LHCN-M2 (cell line): ENCODE measurements around the gene NTM. TPM values are rescaled to one million over a fixed set of nuclear protein-coding genes. Genes with fewer than 3 reads are reported as not detected.

Experiments
- DNase-seq: peaks from one replicate; pipeline ENCODE4 v3.0.0-alpha.2; 2012; ENCODE audit warnings: low read depth
- total RNA-seq: library from RNA; depleted of rRNA; stranded (reverse); fragments of >200 nt; gene quantifications from 2 replicates; pipeline ENCODE4 v1.2.3, GENCODE V29; 2014

Gene NTM
- total RNA-seq, 1 experiment from 2014 or later = 45.6 TPM

DNA sequence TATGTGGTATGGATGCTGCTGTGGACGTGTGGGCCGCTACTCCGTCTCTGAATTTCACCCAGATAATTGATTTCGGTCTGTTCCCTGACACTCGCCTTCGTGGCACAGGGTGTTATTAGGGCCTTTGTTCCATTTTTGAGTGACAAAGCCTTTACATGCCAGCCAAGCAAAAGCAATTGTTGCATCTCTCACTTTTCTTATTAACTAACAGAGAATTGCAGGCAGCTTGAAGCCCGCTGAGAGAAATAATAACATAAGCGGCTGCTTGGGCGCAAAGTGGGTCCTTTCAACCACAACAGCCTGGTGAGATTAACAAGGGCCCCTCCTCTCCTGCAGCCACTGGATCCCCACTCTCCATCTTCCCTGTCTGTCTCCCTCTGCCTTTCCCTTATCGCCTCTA, 449.4 kb downstream of the NTM start:
- DNase-seq = no peak

DNA sequence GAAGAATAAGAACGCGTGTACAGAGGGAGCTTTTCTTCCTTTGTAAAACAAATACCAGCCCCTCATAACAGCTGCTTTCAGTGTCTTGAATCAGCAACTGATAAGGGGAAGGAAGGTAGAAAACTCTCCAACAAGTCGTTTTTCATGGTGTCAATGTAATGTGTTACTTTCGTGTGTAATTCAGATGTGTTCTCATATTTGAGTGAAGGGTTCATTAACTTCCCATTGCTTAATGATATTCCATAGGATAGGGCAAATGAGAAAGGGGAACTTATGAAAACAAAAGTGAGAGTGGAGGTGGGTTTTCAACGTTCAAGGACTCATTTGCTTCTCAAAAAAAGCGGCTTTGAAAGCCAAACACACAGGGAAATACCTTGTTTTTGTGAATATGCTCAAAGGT, 452.1 kb downstream of the NTM start:
- no peak for DNase-seq

DNA sequence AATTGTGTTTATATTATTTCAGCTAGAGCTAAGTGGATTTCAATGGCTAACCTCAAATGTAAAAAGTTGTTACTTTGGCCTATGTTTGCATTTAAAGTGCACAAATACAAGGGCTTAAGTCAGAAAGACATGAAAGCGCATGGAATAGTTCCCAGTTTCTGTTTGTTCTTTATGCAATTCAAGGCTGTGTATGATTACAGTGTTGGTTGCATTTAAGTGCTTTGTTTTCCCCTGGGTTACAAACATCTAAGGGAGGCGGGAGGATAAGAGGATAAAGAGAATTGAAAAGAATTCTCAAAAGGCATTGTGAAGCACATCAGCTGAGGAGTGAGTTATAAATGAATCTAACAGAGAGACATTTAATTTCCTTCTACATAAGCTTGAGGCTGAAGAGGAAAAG, 453.4 kb downstream of the NTM start:
- no peak for DNase-seq

DNA sequence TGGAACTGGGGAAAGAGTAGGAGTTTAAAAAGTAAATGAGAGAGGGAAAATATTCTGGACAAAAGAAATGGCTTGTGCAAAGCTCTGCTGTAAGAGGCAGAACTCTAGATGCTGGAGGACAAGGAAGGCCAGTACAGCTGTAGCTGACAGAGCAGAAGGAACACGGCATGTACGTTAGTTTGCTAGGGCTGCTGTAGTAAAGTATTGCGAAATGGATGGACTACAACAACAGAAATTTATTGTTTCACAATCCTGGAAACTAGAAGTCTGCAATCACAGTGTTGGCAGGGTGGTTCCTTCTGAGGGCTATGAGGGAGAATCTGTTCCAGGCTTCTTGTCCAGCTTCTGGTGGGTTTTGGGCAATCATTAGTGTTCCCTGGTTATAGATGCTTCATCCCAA, 454.4 kb downstream of the NTM start:
- no peak for DNase-seq

DNA sequence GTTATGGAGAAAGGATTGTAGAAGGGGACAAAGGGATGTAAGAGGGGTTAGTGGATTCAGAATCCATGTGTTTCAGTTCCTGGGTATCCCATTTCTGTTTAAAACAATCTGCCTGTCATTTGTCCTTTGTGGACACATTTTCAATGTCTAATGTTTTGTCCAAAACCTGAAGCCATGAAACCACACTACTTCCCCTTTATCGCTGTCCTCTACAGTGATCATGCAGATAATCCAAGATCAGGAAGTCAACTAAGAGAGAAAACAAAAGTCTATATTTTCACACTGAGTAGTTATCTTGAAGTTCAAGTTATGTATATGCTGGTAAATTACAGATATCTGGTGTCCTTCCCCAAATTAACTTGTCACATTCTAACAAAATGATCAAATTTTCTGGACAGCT, 457.0 kb downstream of the NTM start:
- DNase-seq = no peak

DNA sequence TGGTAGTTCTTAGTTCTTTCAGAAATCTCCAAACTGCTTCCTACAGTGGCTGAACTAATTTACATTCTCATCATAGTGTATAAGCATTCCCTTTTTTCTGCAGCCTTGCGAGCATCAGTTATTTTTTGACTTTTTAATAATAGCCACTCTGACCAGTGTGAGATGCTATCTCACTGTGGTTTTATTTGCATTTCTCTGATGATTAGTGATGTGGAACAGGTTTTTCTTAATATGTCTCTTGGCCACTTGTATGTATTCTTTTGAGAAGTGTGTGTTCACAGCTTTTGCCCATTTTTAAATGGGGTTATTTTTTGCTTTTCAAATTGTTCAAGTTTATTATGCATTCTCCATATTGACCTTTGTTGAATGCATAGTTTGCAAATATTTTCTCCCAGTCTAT, 459.3 kb downstream of the NTM start:
- DNase-seq = no peak

DNA sequence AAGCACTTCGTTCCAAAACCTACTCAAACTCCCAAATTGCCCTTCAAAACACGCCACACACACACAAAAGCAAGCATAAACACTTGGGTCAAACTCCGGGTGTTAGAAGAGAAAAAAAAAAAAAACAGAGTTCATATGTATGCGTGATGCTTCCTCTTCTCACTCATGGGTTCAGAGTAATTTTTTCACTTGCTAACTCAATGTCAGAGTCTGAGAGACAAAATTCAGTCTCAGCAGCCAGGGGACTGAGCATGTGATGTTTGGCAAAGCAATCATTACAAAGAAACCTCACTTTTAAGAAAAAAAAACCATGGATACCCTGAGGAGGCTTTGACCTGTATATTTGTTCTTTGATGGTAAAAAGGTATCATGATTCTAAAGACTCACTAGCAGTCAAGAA, 461.7 kb downstream of the NTM start:
- no peak for DNase-seq

DNA sequence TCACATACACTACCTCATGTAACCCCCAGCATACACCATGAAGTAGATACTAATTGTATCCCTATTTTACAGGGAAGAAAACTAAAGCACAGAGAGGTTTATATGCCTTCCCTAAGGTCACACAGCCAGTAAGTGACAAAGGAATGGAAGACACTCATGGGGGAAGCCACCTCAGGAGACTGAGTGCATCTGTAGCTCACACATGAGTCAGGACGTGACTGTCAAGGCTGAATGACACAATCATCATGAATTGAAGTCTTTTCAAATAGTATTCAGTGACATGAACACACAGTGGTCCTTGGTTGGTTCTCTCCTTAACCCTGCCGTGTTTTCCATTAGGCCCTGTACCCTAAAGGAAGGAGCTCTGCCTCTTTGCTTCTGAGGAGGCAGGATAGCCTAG, 463.0 kb downstream of the NTM start:
- no peak for DNase-seq

DNA sequence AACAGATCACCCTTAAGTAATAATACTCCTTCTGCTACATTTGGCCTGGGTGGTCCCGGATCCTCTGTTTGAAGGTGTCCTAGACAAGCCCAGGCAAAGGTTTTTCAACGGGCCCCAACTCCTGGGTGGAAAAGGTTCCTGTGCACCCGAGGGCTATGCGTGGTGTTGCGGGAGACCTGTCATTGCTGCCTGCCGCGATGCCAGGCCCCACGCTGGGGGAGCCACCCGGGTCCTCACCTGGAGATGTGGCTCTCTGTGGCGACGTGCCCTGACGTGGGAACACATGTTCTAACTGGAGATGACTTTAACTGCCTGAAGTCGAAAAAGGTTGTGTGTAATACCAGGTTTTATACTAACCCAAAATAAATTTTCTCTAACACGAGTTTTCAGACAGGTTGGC, 467.1 kb downstream of the NTM start:
- DNase-seq = no peak

DNA sequence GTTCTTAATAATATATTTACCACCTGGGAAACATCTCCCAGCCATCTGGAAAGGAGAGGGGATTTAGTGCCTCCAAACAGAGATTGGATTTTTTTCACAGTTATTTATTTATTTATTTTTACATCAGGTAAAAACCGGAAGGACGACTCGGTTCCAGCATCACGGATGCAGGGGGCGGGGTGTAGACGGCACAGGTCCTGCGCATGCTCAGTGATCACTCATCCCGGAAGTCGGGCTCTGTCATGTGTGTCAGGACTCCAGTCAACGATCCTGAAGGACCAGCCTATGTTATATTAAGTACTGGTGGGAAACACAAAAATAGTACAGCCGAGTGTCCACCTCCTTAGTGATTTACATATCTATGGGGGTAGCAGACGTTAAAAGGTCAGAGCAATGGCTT, 467.6 kb downstream of the NTM start:
- no peak for DNase-seq

DNA sequence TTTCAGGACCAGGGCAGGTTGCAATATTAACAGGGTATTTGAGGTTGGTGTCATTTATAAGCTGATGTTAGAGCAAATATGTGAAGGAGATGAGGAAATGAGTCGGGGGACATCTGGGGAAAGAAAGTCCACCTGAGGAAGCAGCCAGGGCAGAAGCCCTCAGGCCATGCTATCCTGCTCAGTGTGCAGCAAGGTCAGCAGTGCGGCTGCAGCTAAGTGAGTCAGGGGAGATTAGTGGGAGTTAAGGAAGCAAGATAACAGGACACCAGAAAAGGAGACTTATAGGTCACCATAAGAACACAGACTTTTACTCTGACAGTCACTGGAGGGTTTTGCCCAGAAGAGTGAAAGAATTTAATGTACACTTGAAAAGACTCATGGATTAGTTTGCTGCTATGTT, 468.9 kb downstream of the NTM start:
- no peak for DNase-seq

DNA sequence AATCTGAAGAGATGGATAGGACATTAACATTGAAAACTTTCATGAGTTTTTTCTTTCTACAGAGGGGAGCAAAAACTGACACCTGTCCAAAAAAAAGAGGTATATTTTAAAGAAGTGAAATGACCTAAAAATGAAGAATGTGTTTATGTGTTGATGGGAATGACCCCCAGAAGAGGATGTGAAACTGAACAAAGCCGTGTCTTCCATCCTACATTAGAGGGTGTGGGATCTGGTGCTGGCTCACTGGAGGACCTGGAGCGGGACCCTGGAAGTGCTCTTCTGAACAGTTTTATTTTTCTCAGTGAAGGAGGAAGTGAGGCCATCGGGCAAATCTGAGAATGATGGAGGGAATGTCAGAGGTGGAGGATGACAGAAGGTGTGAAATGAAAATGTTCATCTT, 470.1 kb downstream of the NTM start:
- DNase-seq = no peak

DNA sequence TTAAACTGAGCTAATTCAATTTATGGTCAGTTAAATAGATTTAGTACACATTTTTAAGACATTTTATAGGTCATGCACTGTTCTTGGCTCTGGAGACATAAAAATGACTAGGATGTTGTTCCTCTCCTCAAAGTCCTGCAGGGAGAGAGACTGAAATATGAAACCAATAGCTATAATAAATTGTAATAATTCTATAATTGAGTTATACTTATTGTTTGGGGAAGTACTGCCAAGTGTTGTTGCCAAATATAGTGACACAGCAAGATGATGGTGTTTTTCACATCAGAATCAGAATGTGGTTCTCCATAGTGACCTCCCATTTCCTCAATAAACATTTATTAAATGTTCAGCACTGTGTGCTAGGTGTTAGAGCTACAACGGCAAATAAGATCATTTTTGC, 470.6 kb downstream of the NTM start:
- DNase-seq = no peak

DNA sequence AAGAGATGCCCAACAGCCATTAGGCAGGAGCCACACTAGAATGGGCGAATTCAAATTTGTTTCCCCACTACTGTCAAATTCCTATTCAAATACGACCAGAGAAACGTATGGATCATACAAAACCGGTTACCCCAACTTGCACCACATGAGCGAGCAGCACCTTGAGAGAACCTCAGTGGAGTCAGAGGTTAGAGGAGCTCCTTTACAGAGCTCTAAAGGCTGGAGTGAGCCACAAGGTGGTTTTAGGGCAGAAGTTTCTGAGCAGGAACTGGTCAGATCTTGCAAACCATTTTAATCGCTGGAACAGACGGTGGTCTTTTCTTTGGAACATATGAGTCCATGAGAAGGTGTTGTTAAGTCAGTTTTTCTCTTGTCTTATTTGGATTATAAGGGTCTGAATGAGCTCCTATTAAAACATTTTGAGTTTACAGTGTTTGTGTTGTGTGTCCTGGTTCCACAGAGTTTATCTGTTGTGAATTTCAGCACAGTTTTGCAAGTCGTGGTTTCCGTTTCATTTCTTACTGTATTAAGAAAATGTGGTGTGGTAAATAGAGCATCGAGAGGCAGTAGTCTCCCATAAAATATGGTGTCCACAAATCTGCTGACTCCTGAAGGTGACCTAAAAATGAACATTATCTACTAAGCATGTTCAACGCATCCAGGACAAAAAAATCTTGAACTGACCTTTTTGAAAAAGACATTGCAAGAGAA, 471.7 kb downstream of the NTM start:
- DNase-seq = no peak

DNA sequence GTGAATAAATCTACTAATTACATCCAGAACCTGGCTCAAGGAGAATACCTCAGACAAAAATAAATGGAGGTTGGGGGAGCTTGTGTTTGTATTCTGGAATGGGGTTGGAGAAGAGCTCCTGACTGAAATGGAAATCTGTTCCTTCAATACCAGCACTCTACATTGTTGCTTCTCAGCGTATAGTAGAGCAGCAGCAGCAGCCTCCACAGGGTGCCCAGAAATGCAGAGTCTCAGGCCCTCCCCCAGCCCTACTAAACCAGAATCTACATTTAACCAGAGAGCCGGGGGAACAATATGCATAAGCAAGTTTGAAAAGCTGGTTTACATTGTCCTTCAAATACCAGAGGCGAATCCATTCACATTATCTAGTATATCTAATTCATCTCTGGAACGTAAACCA, 474.8 kb downstream of the NTM start:
- no peak for DNase-seq

DNA sequence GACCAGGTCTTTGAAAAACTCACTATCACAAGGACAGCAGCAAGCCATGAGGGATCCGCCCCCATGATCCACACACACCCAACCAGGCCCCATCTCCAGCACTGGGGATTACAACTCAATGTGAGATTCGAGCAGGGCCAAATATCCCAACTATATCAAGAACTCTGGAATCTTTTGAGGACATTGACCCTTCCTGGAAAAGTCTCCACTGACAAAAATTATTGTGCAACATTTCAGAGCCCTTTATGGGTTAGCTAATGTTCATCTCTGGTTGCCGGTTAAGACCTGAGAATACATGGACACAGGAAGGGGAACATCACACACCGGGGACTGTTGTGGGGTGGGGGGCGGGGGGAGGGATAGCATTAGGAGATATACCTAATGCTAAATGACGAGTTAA, 479.1 kb downstream of the NTM start:
- no peak for DNase-seq

DNA sequence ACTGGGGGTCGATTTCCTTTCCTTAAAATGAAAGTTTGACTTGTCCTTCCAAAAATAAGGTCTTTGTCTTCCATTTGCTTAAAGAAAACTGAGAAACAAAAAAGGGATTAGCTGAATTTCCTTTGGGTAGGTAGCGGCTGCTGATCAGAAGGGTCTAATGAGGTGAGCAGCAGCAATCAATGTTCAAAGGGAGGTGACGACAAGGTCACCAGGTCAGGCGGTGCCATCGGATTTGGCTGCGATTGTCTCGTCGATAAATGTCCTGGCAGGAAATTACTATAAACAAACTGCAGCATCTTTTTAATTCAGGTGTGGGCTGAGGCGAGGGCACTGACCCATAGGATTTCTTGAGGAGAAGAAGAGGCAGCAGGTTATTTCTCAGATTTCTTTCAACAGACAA, 480.1 kb downstream of the NTM start:
- DNase-seq = no peak

DNA sequence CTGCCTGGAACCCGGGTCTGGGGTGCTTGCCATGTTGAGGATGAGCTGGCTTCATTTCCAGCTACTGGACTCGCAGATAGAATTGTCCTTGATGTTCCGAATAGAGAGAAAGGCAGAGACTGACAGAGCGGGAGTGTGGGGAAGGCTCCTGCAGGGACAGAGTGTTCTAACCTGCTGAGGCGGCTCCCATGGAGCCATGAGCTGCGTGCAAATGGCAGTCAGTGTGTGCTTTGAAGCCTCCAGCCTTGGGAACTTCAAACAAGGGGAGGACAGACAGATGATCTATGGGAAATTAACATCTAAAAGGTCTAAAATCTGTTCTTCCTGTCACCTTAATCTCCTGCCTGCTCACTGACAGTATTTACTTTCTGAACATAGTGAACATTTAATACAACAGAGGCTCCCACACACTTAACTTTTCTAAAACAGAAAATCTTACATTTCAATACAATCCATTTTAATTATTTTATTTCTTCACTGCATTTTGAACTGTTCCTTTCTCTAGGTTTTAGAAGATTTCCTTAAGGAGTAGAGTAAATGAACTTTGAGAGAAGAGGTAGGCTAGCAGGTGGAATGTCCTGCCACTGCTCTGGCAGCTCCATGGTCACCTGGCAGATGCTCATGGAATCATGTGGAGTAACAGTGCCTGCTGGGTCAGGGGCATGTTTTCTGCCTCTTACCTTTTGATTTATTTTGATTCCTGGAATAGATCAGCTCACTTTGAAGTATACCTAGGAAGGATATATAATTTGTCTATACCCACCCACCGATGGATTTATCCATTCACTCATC, 481.7 kb downstream of the NTM start:
- no peak for DNase-seq

DNA sequence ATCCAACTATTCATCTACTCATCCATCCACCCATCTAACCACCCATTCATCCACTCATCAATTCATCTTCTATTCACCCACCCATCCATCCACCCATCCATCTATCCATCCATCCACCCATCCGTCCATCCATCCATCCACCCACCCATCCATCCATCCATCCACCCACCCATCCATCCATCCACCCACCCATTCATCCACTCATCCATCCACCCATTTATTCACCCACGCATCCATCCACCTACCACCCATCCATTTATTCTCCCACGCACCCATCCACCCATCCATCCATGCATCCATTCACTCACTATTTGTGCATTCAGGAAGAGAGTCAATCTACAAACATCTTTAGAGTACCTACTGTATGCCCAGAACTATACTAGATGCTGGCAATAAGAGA, 482.3 kb downstream of the NTM start:
- no peak for DNase-seq

DNA sequence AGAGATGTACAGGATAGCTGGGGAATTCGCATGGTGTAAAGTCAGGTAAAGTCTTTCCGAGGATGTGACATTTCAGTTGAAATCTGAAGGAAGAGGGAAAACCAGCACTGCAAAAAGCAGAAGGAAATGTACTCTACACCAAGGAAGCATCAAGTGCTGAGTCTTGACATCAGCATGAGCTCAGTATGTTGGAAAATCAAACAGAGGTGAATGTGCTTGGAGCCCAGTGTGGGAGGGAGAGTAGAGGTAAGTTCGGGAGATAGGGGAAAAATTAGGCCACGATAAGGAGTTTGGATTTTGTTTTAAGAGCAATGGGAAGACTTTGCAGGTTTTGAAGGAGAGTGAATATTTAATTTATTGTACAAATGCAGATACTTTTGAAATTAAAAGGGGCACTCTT, 484.0 kb downstream of the NTM start:
- DNase-seq = no peak

DNA sequence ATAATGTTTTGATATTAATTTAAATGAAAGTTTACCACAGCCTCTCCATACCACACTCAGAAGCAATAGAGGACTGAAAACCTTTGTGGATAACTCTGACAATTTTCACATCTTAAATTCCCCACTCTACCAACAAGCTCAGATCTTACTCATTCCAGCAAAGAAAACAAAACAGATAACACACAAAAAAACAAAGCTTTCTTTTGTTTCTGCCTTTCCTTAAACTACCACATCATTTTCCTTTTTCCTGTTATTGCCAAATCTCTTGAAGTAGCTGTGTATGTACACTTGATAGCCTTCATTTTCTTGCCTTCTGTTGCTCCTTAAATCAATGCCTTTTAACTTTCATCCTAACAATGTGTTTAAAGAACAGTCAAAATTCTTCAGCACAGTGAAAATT, 484.9 kb downstream of the NTM start:
- DNase-seq = no peak

DNA sequence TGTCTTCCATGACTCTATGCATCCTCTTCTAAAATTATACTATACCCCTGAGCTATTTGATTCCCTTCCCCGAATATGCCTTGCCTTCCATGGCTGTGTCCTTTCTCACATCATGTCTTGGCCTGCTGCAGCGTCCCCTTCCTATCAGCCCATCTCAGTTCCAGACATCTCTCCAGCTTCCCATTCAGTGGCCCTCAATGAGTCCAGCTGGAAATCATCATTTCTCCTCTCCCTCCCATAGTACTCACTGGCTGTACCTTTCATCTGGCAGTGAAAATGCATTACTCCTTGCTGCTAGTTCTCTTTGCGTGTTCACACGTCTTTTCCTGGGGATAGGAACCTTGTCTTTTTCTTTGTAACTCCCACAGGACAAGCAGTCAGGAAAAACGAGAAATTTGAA, 486.8 kb downstream of the NTM start:
- no peak for DNase-seq

DNA sequence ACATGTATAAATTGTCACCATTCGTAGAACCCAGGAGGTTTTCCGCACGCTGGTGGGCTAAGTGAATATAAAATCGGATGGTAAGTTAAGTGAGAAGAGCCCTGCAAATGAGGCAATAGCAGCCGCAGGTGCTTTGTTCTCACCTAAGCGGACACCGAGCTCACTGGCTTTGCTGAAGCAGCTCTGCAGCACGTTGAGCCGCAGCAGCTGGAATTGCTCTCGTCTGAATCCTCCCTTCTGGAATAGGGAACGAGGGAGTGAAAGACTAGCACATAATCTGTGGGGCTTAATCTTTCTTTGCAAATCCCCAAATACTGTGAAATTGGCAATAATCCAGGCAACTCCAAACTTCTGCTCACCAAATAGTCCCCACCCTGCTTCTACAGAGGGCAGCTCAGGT, 488.1 kb downstream of the NTM start:
- no peak for DNase-seq
